Measurements from ENCODE around the gene POMGNT1. TPM values are rescaled to one million over a fixed set of nuclear protein-coding genes. Genes with fewer than 3 reads are reported as not detected.

POMGNT1 gene
- polyA plus RNA-seq, 1 donor (not counting 4 experiments of a cell fraction or from before 2014, with no cell fraction given) = 49.6 TPM

GRCh38 chr1:46193984-46194570 lies 4.2 kb downstream of the POMGNT1 start:
- peaks cover 15 to 24% of the 10 kb centered on the region in 2 experiments for H3K36me3 ChIP-seq (ENCODE audit: control insufficient read depth in 2 of 2, extremely low read depth in 1 of 2, insufficient read depth in 2 of 2, low read length in 2 of 2)
- dilution Hi-C loops (cut with MboI; ENCODE audit: extremely low pct_ligation_motif_present, low sequenced_read_pairs) = loop anchor here (25.0 kb wide), 1 partner anchor 157 kb away; no protein-coding TSS in a partner anchor

GRCh38 chr1:46193285-46193684 lies 4.9 kb downstream of the POMGNT1 start:
- H3K4me3 ChIP-seq (ENCODE audit: control insufficient read depth in 2 of 3, extremely low read depth in 1 of 3, insufficient read depth in 2 of 3, low read depth in 1 of 3, low read length in 3 of 3) = no peak overlapping the region
- H3K79me2 ChIP-seq (ENCODE audit: control insufficient read depth, insufficient read depth, low read length) = peaks cover 11% of the 10 kb centered on the region
- no peak for TF ChIP-seq CTCF (optimal IDR thresholded peaks at IDR 0.05 in 1 of 3, IDR thresholded peaks at IDR 0.05 in 1 of 3, conservative IDR thresholded peaks at IDR 0.05 in 1 of 3; ENCODE audit: extremely low read depth in 1 of 3, insufficient read depth in 2 of 3, low read length in 3 of 3)
- TF ChIP-seq EZH2 (IDR thresholded peaks at IDR 0.05; ENCODE audit: low read length) = no peak
- no peak for DNase-seq (ENCODE audit: low read depth, low spot score)
- H3K4me2 ChIP-seq (ENCODE audit: control insufficient read depth, extremely low read depth, insufficient read depth, low read depth, low read length) = no peak overlapping the region
- dilution Hi-C loops (cut with MboI; ENCODE audit: extremely low pct_ligation_motif_present, low sequenced_read_pairs) = loop anchor here (25.0 kb wide), 1 partner anchor 156 kb away; no protein-coding TSS in a partner anchor
- H3K27ac ChIP-seq (ENCODE audit: control insufficient read depth, insufficient read depth, low read length) = no peak overlapping the region
- peaks cover 28% of the 10 kb centered on the region for H3K4me1 ChIP-seq (ENCODE audit: control insufficient read depth, extremely low read depth, insufficient read depth, low read length)
- H3K36me3 ChIP-seq (ENCODE audit: control insufficient read depth in 2 of 2, extremely low read depth in 1 of 2, insufficient read depth in 2 of 2, low read length in 2 of 2) = peaks cover 15 to 30% of the 10 kb centered on the region in 2 experiments
- H3K27me3 ChIP-seq (ENCODE audit: control insufficient read depth, extremely low read depth, insufficient read depth, low read length) = no peaks in the 10 kb centered on the region
- H4K20me1 ChIP-seq (ENCODE audit: control insufficient read depth, extremely low read depth, insufficient read depth, low read length) = no peaks in the 10 kb centered on the region
- peaks cover 4% of the 10 kb centered on the region for H3K9me1 ChIP-seq (ENCODE audit: control insufficient read depth, extremely low read depth, insufficient read depth, low read length)
- no peak overlapping the region for H2AFZ ChIP-seq (ENCODE audit: control insufficient read depth, low read length)
- no peak overlapping the region for H3K9ac ChIP-seq (ENCODE audit: control insufficient read depth, extremely low read depth, insufficient read depth, low read length)
- H3K9me3 ChIP-seq (ENCODE audit: control insufficient read depth, low read depth, low read length) = no peaks in the 10 kb centered on the region
- no peak for FAIRE-seq

More at GRCh38 chr1:46193984-46194570, 4.2 kb downstream of the POMGNT1 start:
- Histone ChIP-seq H3K4me1 (ENCODE audit: control insufficient read depth, extremely low read depth, insufficient read depth, low read length) (peaks cover 23% of the 10 kb centered on the region), H3K9me1 (ENCODE audit: control insufficient read depth, extremely low read depth, insufficient read depth, low read length) (no peaks in the 10 kb centered on the region), H3K27ac (ENCODE audit: control insufficient read depth, insufficient read depth, low read length) (no peak overlapping the region), H3K9ac (ENCODE audit: control insufficient read depth, extremely low read depth, insufficient read depth, low read length) (no peak overlapping the region), H3K79me2 (ENCODE audit: control insufficient read depth, insufficient read depth, low read length) (peaks cover 11% of the 10 kb centered on the region), H3K4me2 (ENCODE audit: control insufficient read depth, extremely low read depth, insufficient read depth, low read depth, low read length) (no peak overlapping the region), H4K20me1 (ENCODE audit: control insufficient read depth, extremely low read depth, insufficient read depth, low read length) (no peaks in the 10 kb centered on the region), H3K27me3 (ENCODE audit: control insufficient read depth, extremely low read depth, insufficient read depth, low read length) (no peaks in the 10 kb centered on the region), H3K4me3 (ENCODE audit: control insufficient read depth in 2 of 3, extremely low read depth in 1 of 3, insufficient read depth in 2 of 3, low read depth in 1 of 3, low read length in 3 of 3) (no peak overlapping the region), H2AFZ (ENCODE audit: control insufficient read depth, low read length) (no peak overlapping the region), H3K9me3 (ENCODE audit: control insufficient read depth, low read depth, low read length) (no peaks in the 10 kb centered on the region)
- FAIRE-seq = no peak
- no peak for TF ChIP-seq EZH2 (IDR thresholded peaks at IDR 0.05; ENCODE audit: low read length)
- TF ChIP-seq CTCF (optimal IDR thresholded peaks at IDR 0.05 in 1 of 3, IDR thresholded peaks at IDR 0.05 in 1 of 3, conservative IDR thresholded peaks at IDR 0.05 in 1 of 3; ENCODE audit: extremely low read depth in 1 of 3, insufficient read depth in 2 of 3, low read length in 3 of 3) = no peak
- no peak for DNase-seq (ENCODE audit: low read depth, low spot score)
